Esophagus (tissue), 2 donors: ENCODE results near the gene PTPRC. TPM values are rescaled to one million over a fixed set of nuclear protein-coding genes. Genes with fewer than 3 reads are reported as not detected.

Source experiments
- H3K27ac ChIP-seq, 2 donors: one replicate each; pipeline ENCODE4 v1.5.1; 2013; ENCODE audit warnings: low read depth in 2 of 2, mild to moderate bottlenecking in 2 of 2, inconsistent platforms in 1 of 2, low read length in 1 of 2, moderate library complexity in 1 of 2
- H3K27me3 ChIP-seq, 2 donors: one replicate each; pipeline ENCODE4 v1.6.1; 2013; ENCODE audit warnings: low read length in 2 of 2, control low read depth in 1 of 2, mild to moderate bottlenecking in 1 of 2; ENCODE audit not compliant: insufficient read depth in 2 of 2, control insufficient read depth in 1 of 2
- H3K36me3 ChIP-seq, 2 donors: one replicate each; pipeline ENCODE4 v1.6.1; 2013; ENCODE audit warnings: low read length in 1 of 2; ENCODE audit not compliant: control insufficient read depth in 2 of 2, insufficient read depth in 2 of 2
- H3K4me1 ChIP-seq, 2 donors: one replicate each; pipeline ENCODE4 v1.6.1; 2013; ENCODE audit warnings: low read length in 1 of 2; ENCODE audit not compliant: control insufficient read depth in 2 of 2, insufficient read depth in 2 of 2
- H3K4me3 ChIP-seq, 2 donors: one replicate each; pipeline ENCODE4 v1.5.1; 2013; ENCODE audit warnings: low read length in 2 of 2, mild to moderate bottlenecking in 2 of 2, low read depth in 1 of 2, moderate library complexity in 1 of 2
- H3K9me3 ChIP-seq, 2 donors: one replicate each; pipeline ENCODE4 v1.6.1; 2013; ENCODE audit warnings: mild to moderate bottlenecking in 2 of 2, low read depth in 1 of 2, low read length in 1 of 2, moderate library complexity in 1 of 2; ENCODE audit not compliant: control insufficient read depth in 2 of 2, insufficient read depth in 1 of 2
- WGBS, 2 donors: extraction: QIAGEN DNeasy Blood & Tissue Kit; methylation state at CpG; one replicate each; pipeline ENCODE4 v1.1.7; 2013; 5-methylcytosine and 5-hydroxymethylcytosine counted together
- polyA plus RNA-seq, 2 donors: library from polyadenylated mRNA; stranded (reverse); fragments of 200-250 nt; gene quantifications; one replicate each; pipeline ENCODE4 v1.2.3, GENCODE V29; 2013
- donor health status: healthy with polysubstance abuse.
- donor health status: Bipolar disorder and iron deficiency.

PTPRC gene
- polyA plus RNA-seq, 2 donors = 1.2 to 3.0 TPM

GRCh38 chr1:198806861-198807260 is 168.0 kb downstream of the PTPRC start:
- 91% methylated on average over 5 of the region's 5 CpGs for WGBS, 2 donors
- no peaks in the 10 kb centered on the region for H3K36me3 ChIP-seq
- no peaks in the 10 kb centered on the region for H3K27me3 ChIP-seq
- no peak overlapping the region for H3K4me3 ChIP-seq
- no peaks in the 10 kb centered on the region for H3K4me1 ChIP-seq
- no peak overlapping the region for H3K27ac ChIP-seq
- H3K9me3 ChIP-seq = no peaks in the 10 kb centered on the region

Other genes starting within 250 kb of the PTPRC start
- gene ATP6V1G3, start 98.4 kb upstream of the PTPRC start, polyA plus RNA-seq = not detected